K562 (cell line): ENCODE measurements around the gene ELK1. TPM values are rescaled to one million over a fixed set of nuclear protein-coding genes. Genes with fewer than 3 reads are reported as not detected.

Experiments
- CC2D1A ChIP-seq: fragments of 450-650 bp; IDR thresholded peaks from 2 replicates; pipeline ENCODE4 v1.6.1; 2017; ENCODE audit warnings: mild to moderate bottlenecking
- CHD4 ChIP-seq: fragments of 200-600 bp; sonication (generic); IDR thresholded peaks from 3 replicates; pipeline ENCODE4 v1.6.1; 2012; ENCODE audit warnings: low read depth, mild to moderate bottlenecking, mixed read lengths, low read length, inconsistent platforms; ENCODE audit not compliant: insufficient read depth, insufficient replicate concordance, poor library complexity, severe bottlenecking
- FOS ChIP-seq: IDR thresholded peaks from 3 replicates; pipeline ENCODE4 v1.6.1; 2011; ENCODE audit not compliant: insufficient read length; ENCODE audit errors: extremely low read depth
- FOXA3 ChIP-seq, 2 experiments: fragments of 450-650 bp in 1 of 2; sonication (generic) in 1 of 2; formaldehyde crosslinking; IDR thresholded peaks in 1 of 2; conservative IDR thresholded peaks in 1 of 2; 2 replicates each; pipeline versions ENCODE4 v1.4.0 to v1.8.0; 2020 to 2022; ENCODE audit warnings: mild to moderate bottlenecking in 2 of 2, missing genetic modification reagents in 1 of 2
- FOXM1 ChIP-seq, 2 experiments: fragments of 450-650 bp in 1 of 2; sonication (generic) in 1 of 2; formaldehyde crosslinking in 1 of 2; IDR thresholded peaks; 2 replicates each; pipeline versions ENCODE4 v1.6.1 to v1.9.0; 2017 to 2022; ENCODE audit warnings: low read depth in 2 of 2, mild to moderate bottlenecking in 2 of 2, missing genetic modification reagents in 1 of 2, moderate library complexity in 1 of 2
- GABPB2 ChIP-seq: fragments of 250-450 bp; sonication (Bioruptor Pico); conservative IDR thresholded peaks from 2 replicates; pipeline ENCODE4 v1.5.1; 2021; ENCODE audit warnings: mild to moderate bottlenecking
- IRF1 ChIP-seq: sonication (generic); formaldehyde crosslinking; IDR thresholded peaks from 2 replicates; pipeline ENCODE4 v1.8.0; 2022; ENCODE audit warnings: missing genetic modification reagents, mild to moderate bottlenecking, borderline replicate concordance
- L3MBTL2 ChIP-seq: fragments of 450-650 bp; IDR thresholded peaks from 2 replicates; pipeline ENCODE4 v1.6.1; 2016; ENCODE audit warnings: mild to moderate bottlenecking, moderate library complexity
- MEF2D ChIP-seq: conservative IDR thresholded peaks from 2 replicates; pipeline ENCODE4 v1.6.1; 2016; ENCODE audit warnings: low read depth, missing genetic modification characterization, missing compliant biosample characterization
- MEIS2 ChIP-seq: fragments of 450-650 bp; IDR thresholded peaks from 2 replicates; pipeline ENCODE4 v1.6.1; 2014; ENCODE audit warnings: mild to moderate bottlenecking; ENCODE audit not compliant: partially characterized antibody
- MXI1 ChIP-seq: IDR thresholded peaks from 2 replicates; pipeline ENCODE4 v1.6.1; 2011; ENCODE audit warnings: low read depth, mild to moderate bottlenecking, improper control_type of control experiment, low read length
- POLR2B ChIP-seq: fragments of 450-650 bp; IDR thresholded peaks from 2 replicates; pipeline ENCODE4 v1.6.1; 2018; ENCODE audit warnings: low read depth; ENCODE audit not compliant: partially characterized antibody
- RNF219 ChIP-seq: fragments of 250-450 bp; sonication (Bioruptor Pico); IDR thresholded peaks from 2 replicates; pipeline ENCODE4 v1.5.0; 2022; ENCODE audit warnings: mild to moderate bottlenecking
- TEAD1 ChIP-seq, 2 experiments: fragments of 450-650 bp in 1 of 2; sonication (generic) in 1 of 2; formaldehyde crosslinking; IDR thresholded peaks; 2 replicates each; pipeline versions ENCODE4 v1.4.0 to v1.8.0; 2020 to 2022; ENCODE audit warnings: mild to moderate bottlenecking in 2 of 2, missing genetic modification reagents in 1 of 2
- TRIM28 ChIP-seq: fragments of 450-650 bp; IDR thresholded peaks from 2 replicates; pipeline ENCODE4 v1.6.1; 2017
- ZNF217 ChIP-seq: sonication (generic); formaldehyde crosslinking; IDR thresholded peaks from 2 replicates; pipeline ENCODE4 v1.8.0; 2022; ENCODE audit warnings: mild to moderate bottlenecking, missing genetic modification reagents
- ZNF24 ChIP-seq: fragments of 450-650 bp; IDR thresholded peaks from 2 replicates; pipeline ENCODE4 v1.6.1; 2016
- ZNF274 ChIP-seq: IDR thresholded peaks from 2 replicates; pipeline ENCODE4 v1.6.1; 2011; ENCODE audit warnings: low read depth, mild to moderate bottlenecking, low read length, moderate library complexity, borderline replicate concordance
- ZNF280B ChIP-seq: fragments of 250-450 bp; sonication (Bioruptor Pico); IDR thresholded peaks from 2 replicates; pipeline ENCODE4 v1.5.1; 2021; ENCODE audit warnings: mild to moderate bottlenecking
- polyA plus RNA-seq, 8 experiments: library from polyadenylated mRNA; depleted of rRNA in 4 of 8; stranded (reverse) in 5 of 8; unstranded in 3 of 8; fragments of >200 nt; fragmentation: Nextera tagmentation in 2 of 8; fragmentation: Illumina TruSeq in 1 of 8; extraction: Ambion mirVana in 2 of 8; extraction: Trizol in 1 of 8; gene quantifications; 2 replicates each; pipeline versions ENCODE4 v1.2.1 to v1.2.3, GENCODE V29; 2011 to 2014; ENCODE audit warnings: inconsistent platforms in 1 of 8, missing spikeins in 1 of 8
- total RNA-seq, 7 experiments: library from RNA; depleted of rRNA in 6 of 7; stranded (reverse); fragments of >200 nt in 6 of 7; fragmentation: Illumina TruSeq in 2 of 7; extraction: Trizol in 2 of 7; gene quantifications; 2 replicates each; pipeline versions ENCODE4 v1.2.1 to v1.2.3, GENCODE V29; 2011 to 2021; ENCODE audit warnings: low replicate concordance in 1 of 7

ELK1 gene
- total and polyA plus RNA-seq, 9 of the 15 experiments (the other 6 are each of a cell fraction or from before 2014, with no cell fraction given): 4.4 to 74.9 (median 26.5) TPM

GRCh38 chrX:47662144-47662657, 11.8 kb upstream of the ELK1 start (continued):
- no peak for TF ChIP-seq FOXA3 (CRISPR knock-in tag; conservative IDR thresholded peaks at IDR 0.05 in 1 of 2, IDR thresholded peaks at IDR 0.05 in 1 of 2)
- no peak for TF ChIP-seq RNF219 (CRISPR knock-in tag)
- TF ChIP-seq CHD4: no peak
- TF ChIP-seq ZNF274: no peak
- no peak for TF ChIP-seq POLR2B
- no peak; the same call in 1 of the 2 replicates for TF ChIP-seq MEF2D (tag)
- no peak for TF ChIP-seq GABPB2 (CRISPR knock-in tag)
- TF ChIP-seq FOXM1 (IDR thresholded peaks at IDR 0.05; ENCODE audit: low read depth): peak; percentile 37; the same call in 1 of the 2 replicates
- no peak for TF ChIP-seq FOXM1 (CRISPR knock-in tag; IDR thresholded peaks at IDR 0.05; ENCODE audit: low read depth)
- 0 out of 2 replicates have a peak, but pooled peaks have one; percentile 20 for TF ChIP-seq MXI1
- no peak for TF ChIP-seq ZNF217
- TF ChIP-seq MEIS2: peak; percentile 67
- no peak for TF ChIP-seq ZNF24
- TF ChIP-seq CC2D1A: no peak; the same call in 1 of the 2 replicates
- TF ChIP-seq IRF1 (CRISPR knock-in tag): no peak
- peak; percentile 84 for TF ChIP-seq L3MBTL2
- no peak for TF ChIP-seq ZNF280B (CRISPR knock-in tag)
- TF ChIP-seq FOS: peak; percentile 52
- no peak for TF ChIP-seq TRIM28
- TF ChIP-seq TEAD1 (CRISPR knock-in tag; IDR thresholded peaks at IDR 0.05): 0 out of 4 replicates have a peak, but pooled peaks of 1 of the 2 experiments have one; percentile 21
